GM10847 (cell line): ENCODE results near the gene RFWD3.

Experiments
- POLR2A ChIP-seq: IDR thresholded peaks from 2 replicates; pipeline ENCODE4 v1.6.1; 2011; ENCODE audit not compliant: insufficient read length; ENCODE audit errors: extremely low read depth

Gene RFWD3

GRCh38 chr16:74637742-74638453, 28.8 kb downstream of the RFWD3 start:
- TF ChIP-seq POLR2A = no peak

GRCh38 chr16:74635303-74635702, 31.4 kb downstream of the RFWD3 start:
- TF ChIP-seq POLR2A = no peak

- TF ChIP-seq POLR2A = no peak
Measured at GRCh38 chr16:74633686-74634085, 33.0 kb downstream of the RFWD3 start.

GRCh38 chr16:74627506-74628220, 39.0 kb downstream of the RFWD3 start:
- TF ChIP-seq POLR2A = no peak

- TF ChIP-seq POLR2A = no peak
Measured at GRCh38 chr16:74626741-74627416, 39.8 kb downstream of the RFWD3 start.

GRCh38 chr16:74625500-74626350, 41.0 kb downstream of the RFWD3 start:
- TF ChIP-seq POLR2A = no peak

GRCh38 chr16:74623839-74624235, 42.8 kb downstream of the RFWD3 start:
- no peak for TF ChIP-seq POLR2A

- no peak for TF ChIP-seq POLR2A
Measured at GRCh38 chr16:74623214-74623838, 43.4 kb downstream of the RFWD3 start.

- no peak for TF ChIP-seq POLR2A
Measured at GRCh38 chr16:74622005-74622404, 44.7 kb downstream of the RFWD3 start.

GRCh38 chr16:74617206-74617788, 49.4 kb downstream of the RFWD3 start:
- TF ChIP-seq POLR2A = no peak

GRCh38 chr16:74611721-74612120, 55.0 kb downstream of the RFWD3 start:
- no peak for TF ChIP-seq POLR2A

GRCh38 chr16:74608944-74609343, 57.7 kb downstream of the RFWD3 start:
- no peak for TF ChIP-seq POLR2A

- no peak for TF ChIP-seq POLR2A
Measured at GRCh38 chr16:74608381-74608780, 58.3 kb downstream of the RFWD3 start.

GRCh38 chr16:74607962-74608356, 58.7 kb downstream of the RFWD3 start:
- no peak for TF ChIP-seq POLR2A
